ENCODE measurements around the gene UPF1. TPM values are rescaled to one million over a fixed set of nuclear protein-coding genes. Genes with fewer than 3 reads are reported as not detected.

The UPF1 gene
- total and polyA plus RNA-seq, 4 experiments from 2014 or later: 2.6 to 130 (median 74.3) TPM

GRCh38 chr19:18842166-18842565, 10.4 kb downstream of the UPF1 start:
- CTCF ChIA-PET (ENCODE audit: partially characterized antibody): interaction anchor here (0.6 to 1.3 kb wide), 7 partner anchors 10 to 391 kb away, joined by 3 to 5 read pairs (median 3); partner anchors contain the start of gene FKBP8
- intact Hi-C loops (cut with micrococcal nuclease): no loop called here

DNA sequence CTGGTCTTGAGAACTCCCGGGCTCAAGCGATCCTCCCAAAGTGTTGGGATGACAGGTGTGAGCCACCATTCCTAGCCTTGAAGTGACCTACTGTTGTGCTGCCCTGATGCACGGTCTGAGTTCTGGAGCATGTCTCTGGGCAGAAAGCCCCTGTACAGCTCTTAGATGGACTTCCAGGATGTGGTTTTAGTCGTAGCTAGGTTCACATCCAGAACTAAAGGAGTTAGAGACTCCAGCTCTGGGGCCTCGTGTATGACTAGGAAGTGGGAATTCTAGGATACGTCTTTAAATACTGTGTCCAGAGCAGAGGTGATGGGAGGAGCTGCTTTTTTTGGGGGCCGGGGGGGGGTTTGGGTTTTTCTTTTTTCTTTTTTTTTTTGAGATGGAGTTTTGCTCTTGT, 12.2 kb downstream of the UPF1 start:
- POLR2A ChIA-PET (ENCODE audit: partially characterized antibody): interaction anchor here (0.6 to 2.3 kb wide), 6 partner anchors 10 to 430 kb away, joined by 3 to 19 read pairs (median 4); partner anchors contain the start of gene UPF1
- H3K27ac ChIP-seq (ENCODE audit: low read depth, low read length): peak overlapping the region; percentile 3
- H3K4me3 Mint-ChIP-seq: peak overlapping the region; percentile 49 to 90 (median 70)

More at GRCh38 chr19:18842166-18842565, 10.4 kb downstream of the UPF1 start:
- H3K4me1 Mint-ChIP-seq: peaks cover 60 to 98% (median 83%) of the 10 kb centered on the region in 4 donors
- no peaks in the 10 kb centered on the region for H3K36me3 ChIP-seq (ENCODE audit: insufficient read depth, low read length)
- POLR2A ChIA-PET (ENCODE audit: partially characterized antibody): interaction anchor here (3.0 kb wide), 1 partner anchor 10 kb away, joined by 19 read pairs; the partner anchor contains the start of gene UPF1
- no peak for DNase-seq
- H3K4me1 ChIP-seq (ENCODE audit: insufficient read depth, low read length): peaks cover 95% of the 10 kb centered on the region
- no peak overlapping the region for H3K27ac ChIP-seq (ENCODE audit: low read depth, low read length)
- peaks cover 9 to 38% of the 10 kb centered on the region in 2 donors for H3K36me3 Mint-ChIP-seq
- H3K27ac Mint-ChIP-seq: peak overlapping the region; percentile 25 to 95 (median 84)
- no peaks in the 10 kb centered on the region for H3K27me3 Mint-ChIP-seq
- no peaks in the 10 kb centered on the region for H3K27me3 ChIP-seq (ENCODE audit: insufficient read depth, low read length)
- peak overlapping the region; percentile 7 to 93 (median 68) for H3K4me3 Mint-ChIP-seq
- peaks cover 0 to 3% (median 0%) of the 10 kb centered on the region in 8 donors for H3K9me3 Mint-ChIP-seq
- no peak overlapping the region for H3K4me3 ChIP-seq (ENCODE audit: low read length in 2 of 2)
- no peaks in the 10 kb centered on the region for H3K9me3 ChIP-seq (ENCODE audit: control insufficient read depth in 1 of 2, low read length in 2 of 2)

DNA sequence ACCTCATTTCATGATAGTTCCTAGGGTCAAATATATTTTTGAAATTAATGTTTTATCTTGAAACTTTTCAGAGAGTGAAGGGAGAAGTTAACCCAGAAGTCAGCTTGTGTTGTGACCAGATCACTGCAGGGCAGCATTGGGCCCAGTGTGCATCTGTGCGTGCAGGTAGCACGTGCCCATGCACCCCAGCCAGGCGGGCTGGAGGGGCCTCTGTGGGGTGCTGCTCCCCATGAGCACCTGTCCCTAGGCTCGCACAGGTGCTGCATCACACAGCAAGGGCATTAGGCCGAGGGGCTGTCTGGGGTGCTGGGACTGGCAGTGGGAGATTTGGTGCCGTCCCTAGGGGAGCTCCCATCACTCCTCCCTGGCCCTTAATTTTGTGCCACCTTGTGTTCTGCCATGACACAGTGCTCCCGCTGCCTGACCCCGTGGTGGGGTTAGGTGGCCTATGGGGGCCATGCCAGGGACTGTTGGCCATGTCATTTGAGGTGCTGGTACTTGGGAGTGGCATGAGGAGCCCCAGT, 13.1 kb downstream of the UPF1 start:
- Mint-ChIP-seq H3K27ac (peak overlapping the region in 4 of 7 donors; percentile 13 to 90 (median 48)), H3K9me3 (peaks cover 0 to 3% (median 0%) of the 10 kb centered on the region in 8 donors), H3K4me1 (peaks cover 63 to 97% (median 80%) of the 10 kb centered on the region in 4 donors), H3K36me3 (peaks cover 15 to 49% of the 10 kb centered on the region in 2 donors), H3K4me3 (peak overlapping the region in 3 of 8 donors; percentile 20 to 59 (median 28)), H3K27me3 (no peaks in the 10 kb centered on the region)
- H3K9me3 ChIP-seq (ENCODE audit: control insufficient read depth in 1 of 2, low read length in 2 of 2): no peaks in the 10 kb centered on the region
- CTCF ChIA-PET (ENCODE audit: partially characterized antibody): interaction anchor here (0.9 to 4.9 kb wide), 5 partner anchors 14 to 394 kb away, joined by 3 to 28 read pairs (median 9); partner anchors contain the start of gene REX1BD
- H3K36me3 ChIP-seq (ENCODE audit: insufficient read depth, low read length): peaks cover 16% of the 10 kb centered on the region
- H3K27me3 ChIP-seq (ENCODE audit: insufficient read depth, low read length): no peaks in the 10 kb centered on the region
- peaks cover 88% of the 10 kb centered on the region for H3K4me1 ChIP-seq (ENCODE audit: insufficient read depth, low read length)
- POLR2A ChIA-PET (ENCODE audit: partially characterized antibody): interaction anchor here (1.4 to 2.3 kb wide), 3 partner anchors 11 to 325 kb away, joined by 4 to 19 read pairs (median 9); partner anchors contain the start of gene UPF1
- H3K4me3 ChIP-seq (ENCODE audit: low read length in 2 of 2): no peak overlapping the region
- H3K27ac ChIP-seq (ENCODE audit: low read depth, low read length): no peak overlapping the region
- intact Hi-C loops (cut with micrococcal nuclease): loop anchor here (5.0 kb wide), 1 partner anchor 393 kb away; no protein-coding TSS in a partner anchor
- DNase-seq: no peak

More for the DNA sequence above, 12.2 kb downstream of the UPF1 start:
- Histone ChIP-seq H3K4me1 (ENCODE audit: insufficient read depth, low read length) (peaks cover 91% of the 10 kb centered on the region), H3K27me3 (ENCODE audit: insufficient read depth, low read length) (no peaks in the 10 kb centered on the region), H3K4me3 (ENCODE audit: low read length in 2 of 2) (no peak overlapping the region), H3K9me3 (ENCODE audit: control insufficient read depth in 1 of 2, low read length in 2 of 2) (no peaks in the 10 kb centered on the region), H3K36me3 (ENCODE audit: insufficient read depth, low read length) (peaks cover 12% of the 10 kb centered on the region)
- peaks cover 58 to 98% (median 80%) of the 10 kb centered on the region in 4 donors for H3K4me1 Mint-ChIP-seq
- CTCF ChIA-PET (ENCODE audit: partially characterized antibody): interaction anchor here (0.6 to 2.5 kb wide), 13 partner anchors 9 to 393 kb away, joined by 3 to 17 read pairs (median 3); partner anchors contain the start of gene REX1BD
- peaks cover 0 to 3% (median 0%) of the 10 kb centered on the region in 8 donors for H3K9me3 Mint-ChIP-seq
- no peaks in the 10 kb centered on the region for H3K27me3 Mint-ChIP-seq
- peak overlapping the region in 5 of 7 donors; percentile 54 to 90 (median 86) for H3K27ac Mint-ChIP-seq
- intact Hi-C loops (cut with micrococcal nuclease): no loop called here
- no peak for DNase-seq
- peaks cover 14 to 40% of the 10 kb centered on the region in 2 donors for H3K36me3 Mint-ChIP-seq

DNA sequence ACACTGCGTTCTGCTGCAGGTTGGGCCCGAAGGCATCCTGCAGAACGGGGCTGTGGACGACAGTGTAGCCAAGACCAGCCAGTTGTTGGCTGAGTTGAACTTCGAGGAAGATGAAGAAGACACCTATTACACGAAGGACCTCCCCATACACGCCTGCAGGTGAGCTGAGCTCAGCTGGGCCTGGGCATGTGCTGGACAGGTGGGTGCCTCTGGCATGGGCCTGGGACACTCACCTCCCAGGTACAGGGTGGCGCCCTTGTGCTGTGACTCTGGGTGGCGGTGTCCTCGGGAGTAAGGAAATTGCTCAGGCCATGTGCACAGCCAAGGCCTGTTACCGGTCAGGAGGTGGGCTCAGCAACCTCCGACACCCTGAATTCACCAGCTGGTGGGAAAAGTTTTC, 14.2 kb downstream of the UPF1 start:
- Mint-ChIP-seq H3K4me3 (peak overlapping the region in 3 of 8 donors; percentile 5 to 17 (median 5)), H3K4me1 (peaks cover 57 to 91% (median 74%) of the 10 kb centered on the region in 4 donors), H3K9me3 (peaks cover 0 to 3% (median 0%) of the 10 kb centered on the region in 8 donors), H3K27me3 (no peaks in the 10 kb centered on the region), H3K36me3 (peaks cover 24 to 57% of the 10 kb centered on the region in 2 donors), H3K27ac (peak overlapping the region in 3 of 7 donors; percentile 10 to 79 (median 68))
- intact Hi-C loops (cut with micrococcal nuclease): loop anchor here (5.0 kb wide), 1 partner anchor 394 kb away; no protein-coding TSS in a partner anchor
- H3K4me1 ChIP-seq (ENCODE audit: insufficient read depth, low read length): peaks cover 77% of the 10 kb centered on the region
- peaks cover 27% of the 10 kb centered on the region for H3K36me3 ChIP-seq (ENCODE audit: insufficient read depth, low read length)
- no peaks in the 10 kb centered on the region for H3K9me3 ChIP-seq (ENCODE audit: control insufficient read depth in 1 of 2, low read length in 2 of 2)
- no peak overlapping the region for H3K27ac ChIP-seq (ENCODE audit: low read depth, low read length)
- CTCF ChIA-PET (ENCODE audit: partially characterized antibody): interaction anchor here (0.8 to 4.9 kb wide), 9 partner anchors 9 to 406 kb away, joined by 3 to 28 read pairs (median 11); partner anchors contain the start of genes ELL and FKBP8
- DNase-seq: no peak
- no peak overlapping the region for H3K4me3 ChIP-seq (ENCODE audit: low read length in 2 of 2)
- no peaks in the 10 kb centered on the region for H3K27me3 ChIP-seq (ENCODE audit: insufficient read depth, low read length)
- POLR2A ChIA-PET (ENCODE audit: partially characterized antibody): no interaction called here

DNA sequence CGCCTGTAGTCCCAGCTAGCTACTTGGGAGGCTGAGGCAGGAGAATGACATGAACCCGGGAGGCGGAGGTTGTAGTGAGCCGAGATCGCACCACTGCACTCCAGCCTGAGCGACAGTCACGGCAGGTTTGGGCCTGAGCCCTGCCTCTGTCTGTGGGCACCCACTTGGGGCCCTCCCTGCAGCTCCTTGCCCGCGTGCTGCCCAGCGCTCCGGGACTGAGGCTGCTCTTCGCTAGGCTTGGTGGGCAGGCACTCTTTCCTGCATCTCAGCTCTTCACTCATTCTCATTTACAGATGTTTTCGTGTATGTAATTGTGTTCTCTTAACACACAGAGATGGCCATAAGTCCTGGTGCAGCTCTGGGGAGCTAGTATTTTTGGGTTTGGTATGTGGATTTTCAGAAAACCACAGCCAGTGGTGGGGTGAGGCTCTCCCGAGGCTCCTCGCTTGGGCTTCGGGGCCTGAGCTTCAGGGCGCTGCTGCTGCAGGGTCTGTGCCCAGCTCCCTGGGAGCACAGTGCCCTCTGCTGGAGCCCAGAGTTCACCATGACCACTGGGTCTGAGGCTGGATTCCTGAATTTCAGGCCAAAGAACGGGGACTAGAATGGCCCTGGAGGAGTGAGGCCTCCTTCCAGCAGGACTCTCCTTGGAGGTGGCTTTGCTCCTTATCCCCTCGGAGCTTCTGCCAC, 15.2 kb downstream of the UPF1 start:
- peaks cover 0 to 3% (median 0%) of the 10 kb centered on the region in 8 donors for H3K9me3 Mint-ChIP-seq
- H3K4me1 Mint-ChIP-seq: peaks cover 47 to 80% (median 63%) of the 10 kb centered on the region in 4 donors
- ChIA-PET POLR2A (ENCODE audit: partially characterized antibody) (interaction anchor here (0.9 to 1.9 kb wide), 6 partner anchors 11 to 275 kb away, joined by 3 to 7 read pairs (median 5); partner anchors contain the start of genes REX1BD, UBA52 and UPF1), CTCF (ENCODE audit: partially characterized antibody) (interaction anchor here (0.6 to 4.9 kb wide), 34 partner anchors 9 to 422 kb away, joined by 3 to 31 read pairs (median 8); partner anchors contain the start of genes COPE, ELL, FKBP8 and KXD1)
- peaks cover 37% of the 10 kb centered on the region for H3K36me3 ChIP-seq (ENCODE audit: insufficient read depth, low read length)
- H3K9me3 ChIP-seq (ENCODE audit: control insufficient read depth in 1 of 2, low read length in 2 of 2): no peaks in the 10 kb centered on the region
- peak; percentile 58 to 64 (median 62) for DNase-seq
- H3K4me3 Mint-ChIP-seq: peak overlapping the region in 5 of 8 donors; percentile 17 to 70 (median 39)
- peaks cover 66% of the 10 kb centered on the region for H3K4me1 ChIP-seq (ENCODE audit: insufficient read depth, low read length)
- H3K4me3 ChIP-seq (ENCODE audit: low read length in 2 of 2): no peak overlapping the region
- no peaks in the 10 kb centered on the region for H3K27me3 Mint-ChIP-seq
- intact Hi-C loops (cut with micrococcal nuclease): loop anchor here (1.0 to 5.0 kb wide), 3 partner anchors 253 to 395 kb away; no protein-coding TSS in a partner anchor
- H3K27ac ChIP-seq (ENCODE audit: low read depth, low read length): no peak overlapping the region
- no peaks in the 10 kb centered on the region for H3K27me3 ChIP-seq (ENCODE audit: insufficient read depth, low read length)
- peak overlapping the region; percentile 42 to 89 (median 63) for H3K27ac Mint-ChIP-seq
- H3K36me3 Mint-ChIP-seq: peaks cover 29 to 64% of the 10 kb centered on the region in 2 donors

DNA sequence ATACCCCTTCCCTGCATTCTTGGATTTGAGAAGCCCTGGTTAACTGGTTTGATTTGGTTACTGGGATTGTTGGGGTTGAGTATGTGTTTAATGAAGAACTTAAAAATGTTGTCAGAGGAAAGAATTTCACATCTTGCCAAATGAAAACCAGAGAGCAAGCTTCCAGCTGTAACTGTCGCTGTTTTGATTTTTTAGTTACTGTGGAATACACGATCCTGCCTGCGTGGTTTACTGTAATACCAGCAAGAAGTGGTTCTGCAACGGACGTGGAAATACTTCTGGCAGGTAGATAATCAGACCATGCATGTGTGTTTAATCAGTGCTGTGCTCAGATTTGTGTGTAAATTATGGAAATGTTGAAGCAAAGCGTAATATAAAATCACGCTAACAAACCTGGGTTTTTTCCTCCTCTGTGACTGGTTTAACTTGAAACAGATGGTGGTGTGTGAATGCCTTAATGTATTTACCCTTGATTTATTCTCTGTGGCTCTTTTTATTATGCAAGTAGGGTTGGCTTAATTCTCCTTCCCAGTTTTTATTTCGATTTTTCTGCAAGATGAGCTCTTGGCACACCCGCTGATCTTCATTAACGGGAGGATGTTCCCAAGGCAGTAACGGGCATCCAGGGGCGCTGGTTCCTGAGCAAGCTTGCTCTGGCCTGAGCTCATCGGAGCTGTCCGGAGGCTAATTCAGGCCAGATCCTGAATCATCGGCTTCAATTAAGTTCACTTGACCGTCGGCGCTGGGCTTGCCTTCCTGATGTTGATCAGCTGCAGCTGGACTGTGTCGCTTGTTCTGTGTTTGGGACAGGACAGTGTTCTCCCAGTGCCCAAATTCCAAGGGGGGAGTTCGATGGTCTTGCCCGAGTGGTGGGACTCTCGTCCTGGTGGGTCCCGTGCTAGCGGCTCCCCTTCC, 16.0 kb downstream of the UPF1 start:
- H3K4me1 ChIP-seq (ENCODE audit: insufficient read depth, low read length): peaks cover 61% of the 10 kb centered on the region
- Mint-ChIP-seq H3K27ac (peak overlapping the region in 2 of 7 donors; percentile 63 to 79), H3K27me3 (no peaks in the 10 kb centered on the region), H3K4me3 (no peak overlapping the region), H3K9me3 (peaks cover 0 to 3% (median 0%) of the 10 kb centered on the region in 8 donors), H3K4me1 (peaks cover 44 to 75% (median 59%) of the 10 kb centered on the region in 4 donors), H3K36me3 (peaks cover 31 to 70% of the 10 kb centered on the region in 2 donors)
- no peaks in the 10 kb centered on the region for H3K9me3 ChIP-seq (ENCODE audit: control insufficient read depth in 1 of 2, low read length in 2 of 2)
- H3K27ac ChIP-seq (ENCODE audit: low read depth, low read length): no peak overlapping the region
- POLR2A ChIA-PET (ENCODE audit: partially characterized antibody): interaction anchor here (0.9 to 1.9 kb wide), 6 partner anchors 12 to 276 kb away, joined by 3 to 7 read pairs (median 5); partner anchors contain the start of genes REX1BD, UBA52 and UPF1
- intact Hi-C loops (cut with micrococcal nuclease): loop anchor here (1.0 to 5.0 kb wide), 3 partner anchors 254 to 396 kb away; no protein-coding TSS in a partner anchor
- peaks cover 43% of the 10 kb centered on the region for H3K36me3 ChIP-seq (ENCODE audit: insufficient read depth, low read length)
- no peak overlapping the region for H3K4me3 ChIP-seq (ENCODE audit: low read length in 2 of 2)
- H3K27me3 ChIP-seq (ENCODE audit: insufficient read depth, low read length): no peaks in the 10 kb centered on the region
- DNase-seq: no peak
- CTCF ChIA-PET (ENCODE audit: partially characterized antibody): interaction anchor here (0.9 to 4.9 kb wide), 28 partner anchors 9 to 426 kb away, joined by 3 to 31 read pairs (median 8); partner anchors contain the start of genes ELL, FKBP8, KXD1 and REX1BD

All from CD4-positive, alpha-beta memory T cell (primary cell).